ENCODE results near the gene CNTN5.

GRCh38 chr11:100174881-100175280, 1154.1 kb downstream of the CNTN5 start:
- TF ChIP-seq, protein P1, sequence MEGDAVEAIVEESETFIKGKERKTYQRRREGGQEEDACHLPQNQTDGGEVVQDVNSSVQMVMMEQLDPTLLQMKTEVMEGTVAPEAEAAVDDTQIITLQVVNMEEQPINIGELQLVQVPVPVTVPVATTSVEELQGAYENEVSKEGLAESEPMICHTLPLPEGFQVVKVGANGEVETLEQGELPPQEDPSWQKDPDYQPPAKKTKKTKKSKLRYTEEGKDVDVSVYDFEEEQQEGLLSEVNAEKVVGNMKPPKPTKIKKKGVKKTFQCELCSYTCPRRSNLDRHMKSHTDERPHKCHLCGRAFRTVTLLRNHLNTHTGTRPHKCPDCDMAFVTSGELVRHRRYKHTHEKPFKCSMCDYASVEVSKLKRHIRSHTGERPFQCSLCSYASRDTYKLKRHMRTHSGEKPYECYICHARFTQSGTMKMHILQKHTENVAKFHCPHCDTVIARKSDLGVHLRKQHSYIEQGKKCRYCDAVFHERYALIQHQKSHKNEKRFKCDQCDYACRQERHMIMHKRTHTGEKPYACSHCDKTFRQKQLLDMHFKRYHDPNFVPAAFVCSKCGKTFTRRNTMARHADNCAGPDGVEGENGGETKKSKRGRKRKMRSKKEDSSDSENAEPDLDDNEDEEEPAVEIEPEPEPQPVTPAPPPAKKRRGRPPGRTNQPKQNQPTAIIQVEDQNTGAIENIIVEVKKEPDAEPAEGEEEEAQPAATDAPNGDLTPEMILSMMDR (IDR thresholded peaks at IDR 0.05), result no peak
- no peak for TF ChIP-seq POLR2A (IDR thresholded peaks at IDR 0.05)
